Umbilical cord (tissue), 2 donors: ENCODE results near the gene CCDC9. TPM values are rescaled to one million over a fixed set of nuclear protein-coding genes. Genes with fewer than 3 reads are reported as not detected.
A peak's percentile ranks its signal among the peaks of the same experiment; 100 is the strongest.

Experiments
- DNase-seq: peaks from one replicate; pipeline ENCODE4 v3.0.0-alpha.2; 2015; ENCODE audit warnings: low spot score
- total RNA-seq: library from RNA; depleted of rRNA; stranded (reverse); fragments of >200 nt; gene quantifications from one replicate; pipeline ENCODE4 v1.2.3, GENCODE V29; 2014; ENCODE audit warnings: low replicate concordance; ENCODE audit not compliant: insufficient read depth

The CCDC9 gene
- 4.6 TPM for total RNA-seq

DNA sequence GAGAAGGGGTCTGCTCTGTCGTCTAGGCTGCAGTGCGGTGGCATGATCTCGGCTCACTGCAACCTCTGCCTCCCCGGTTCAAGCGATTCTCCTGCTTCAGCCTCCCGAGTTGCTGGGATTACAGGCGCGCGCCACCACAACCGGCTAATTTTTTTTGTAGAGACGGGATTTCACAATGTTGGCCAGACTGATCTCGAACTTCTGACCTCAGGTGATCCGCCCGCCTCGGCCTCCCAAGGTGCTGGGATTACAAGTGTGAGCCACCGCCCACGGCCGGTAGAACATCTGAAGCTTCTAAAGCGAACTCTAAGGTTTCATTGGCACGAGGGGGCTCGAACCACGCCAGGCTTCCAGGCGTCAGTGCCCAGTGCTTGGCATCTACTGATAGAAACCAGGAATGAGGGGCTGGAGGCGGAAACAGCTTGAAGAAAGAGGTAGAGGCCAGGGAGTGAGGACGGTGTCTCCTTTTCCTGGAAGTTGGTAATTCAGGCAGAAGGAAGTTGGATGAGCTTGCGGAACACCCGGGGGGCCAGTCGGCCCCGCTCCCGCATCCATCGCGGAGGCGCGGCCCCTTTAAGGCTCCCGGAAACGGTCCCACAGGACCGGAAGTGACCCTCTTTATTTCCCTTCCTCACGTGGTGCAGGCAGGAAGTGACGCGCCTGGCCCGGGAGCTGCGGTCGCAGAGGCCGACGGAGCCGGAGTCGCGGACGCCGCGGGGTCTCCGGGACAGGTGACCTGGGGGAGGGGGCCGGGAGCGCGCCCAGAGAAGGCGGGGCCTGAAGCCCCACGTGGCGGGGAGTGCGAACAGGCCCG, at the start of gene CCDC9:
TSS of gene CCDC9 (plus strand) at position 647 of the 814 bp plus-strand sequence. CDS start 1,876 bp downstream, outside the sequence.
- DNase-seq = peak; percentile 98

DNA sequence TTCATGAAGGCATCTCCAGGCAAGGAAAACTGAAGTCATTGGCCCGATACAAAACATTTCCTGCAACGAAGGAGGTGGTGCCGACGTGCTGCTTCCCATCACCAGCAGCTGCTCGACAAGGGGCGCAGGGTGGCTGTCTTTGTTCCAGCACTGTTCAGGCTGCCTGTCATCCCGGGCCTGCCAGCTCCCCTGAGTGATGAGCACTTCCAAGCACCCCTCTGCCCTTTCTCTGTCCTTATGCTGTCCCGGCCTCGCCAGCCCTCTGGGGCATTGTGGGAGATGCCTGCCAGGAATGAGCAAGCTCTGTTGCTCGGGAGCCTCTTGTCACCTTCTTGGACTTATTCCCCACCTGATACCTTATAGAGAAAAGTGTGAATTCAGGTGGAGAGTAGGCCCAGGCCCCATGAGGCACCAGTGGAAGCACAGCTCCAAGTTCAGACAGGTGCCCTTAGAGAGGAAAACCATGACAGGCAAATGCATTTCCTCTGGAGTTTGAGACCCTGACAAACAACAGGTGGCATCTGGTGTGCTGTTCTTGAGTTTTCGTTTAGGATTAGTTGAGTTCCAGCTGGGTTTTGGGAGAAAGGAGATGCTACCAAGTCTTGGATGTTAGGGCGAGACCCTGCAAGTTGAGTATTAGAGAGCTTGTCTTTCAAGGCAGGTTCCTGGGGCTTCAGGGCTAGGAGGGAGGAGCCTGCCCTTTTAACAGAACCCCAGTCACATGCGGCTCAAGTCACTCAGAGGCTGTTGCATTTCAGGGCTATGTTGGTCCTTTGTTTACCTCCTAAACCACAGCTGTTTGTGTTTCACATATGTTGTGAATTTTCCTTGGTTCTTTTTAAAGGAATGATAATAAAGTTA, 46.8 kb upstream of the CCDC9 start:
- no peak for DNase-seq

DNA sequence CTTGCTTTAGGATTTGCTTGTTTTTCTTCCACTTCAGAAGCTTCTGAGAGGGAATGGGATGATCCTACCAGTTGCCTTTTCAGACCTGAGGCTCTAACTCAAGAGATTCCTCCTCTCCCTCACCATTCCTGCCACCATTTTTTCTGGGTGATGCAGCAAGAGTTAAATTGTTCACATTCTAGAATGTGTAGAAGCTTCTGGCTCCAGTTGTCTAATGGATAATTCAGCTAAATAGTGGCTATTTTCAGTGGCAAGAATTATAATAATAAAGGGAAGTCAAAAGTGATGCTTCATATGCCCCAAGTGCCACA, 46.2 kb upstream of the CCDC9 start:
- DNase-seq = no peak

DNA sequence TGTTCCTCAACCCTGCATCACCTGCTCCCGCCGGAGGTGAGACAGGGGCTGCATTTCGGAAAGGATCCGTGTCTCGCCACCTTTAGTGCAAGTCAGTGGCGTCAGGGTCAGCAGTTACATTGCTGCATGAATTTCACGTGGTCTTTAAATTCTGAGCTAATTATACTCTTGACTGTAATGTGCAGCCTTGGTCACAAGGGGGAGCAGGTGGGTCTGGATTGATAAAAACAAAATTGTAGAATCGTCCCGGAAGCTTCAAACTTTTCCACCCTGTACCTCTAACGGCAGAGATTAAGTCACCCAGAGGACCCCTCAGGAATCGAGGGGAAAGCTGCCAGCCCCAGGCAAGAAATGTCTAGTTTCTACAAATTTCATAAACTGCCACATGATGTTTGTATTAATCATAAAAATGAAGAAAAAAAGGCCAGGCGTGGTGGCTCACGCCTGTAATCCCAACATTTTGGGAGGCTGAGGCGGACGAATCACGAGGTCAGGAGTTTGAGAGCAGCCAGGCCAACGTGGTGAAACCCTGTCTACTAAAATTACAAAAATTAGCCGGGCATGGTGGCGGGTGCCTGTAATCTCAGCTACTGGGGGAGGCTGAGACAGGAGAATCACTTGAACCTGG, 45.5 kb upstream of the CCDC9 start:
- DNase-seq = peak; percentile 85

DNA sequence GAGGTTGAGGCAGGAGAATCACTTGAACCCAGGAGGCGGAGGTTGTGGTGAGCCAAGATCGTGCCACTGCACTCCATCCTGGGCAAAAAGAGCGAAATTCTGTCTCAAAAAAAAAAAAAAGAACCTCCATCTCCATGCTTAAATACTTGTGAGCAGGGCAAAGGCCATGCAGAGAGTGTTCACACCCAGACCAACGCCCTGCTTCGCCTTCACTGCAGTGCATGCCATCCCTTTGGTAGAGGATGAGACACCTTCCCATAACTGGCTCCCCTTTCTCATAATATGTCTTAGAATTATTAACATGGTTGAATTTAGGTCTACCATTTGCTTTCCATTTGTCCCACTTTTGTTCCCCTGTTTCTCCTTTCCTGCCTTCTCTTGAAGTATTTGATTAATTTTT, 40.7 kb upstream of the CCDC9 start:
- DNase-seq = no peak

DNA sequence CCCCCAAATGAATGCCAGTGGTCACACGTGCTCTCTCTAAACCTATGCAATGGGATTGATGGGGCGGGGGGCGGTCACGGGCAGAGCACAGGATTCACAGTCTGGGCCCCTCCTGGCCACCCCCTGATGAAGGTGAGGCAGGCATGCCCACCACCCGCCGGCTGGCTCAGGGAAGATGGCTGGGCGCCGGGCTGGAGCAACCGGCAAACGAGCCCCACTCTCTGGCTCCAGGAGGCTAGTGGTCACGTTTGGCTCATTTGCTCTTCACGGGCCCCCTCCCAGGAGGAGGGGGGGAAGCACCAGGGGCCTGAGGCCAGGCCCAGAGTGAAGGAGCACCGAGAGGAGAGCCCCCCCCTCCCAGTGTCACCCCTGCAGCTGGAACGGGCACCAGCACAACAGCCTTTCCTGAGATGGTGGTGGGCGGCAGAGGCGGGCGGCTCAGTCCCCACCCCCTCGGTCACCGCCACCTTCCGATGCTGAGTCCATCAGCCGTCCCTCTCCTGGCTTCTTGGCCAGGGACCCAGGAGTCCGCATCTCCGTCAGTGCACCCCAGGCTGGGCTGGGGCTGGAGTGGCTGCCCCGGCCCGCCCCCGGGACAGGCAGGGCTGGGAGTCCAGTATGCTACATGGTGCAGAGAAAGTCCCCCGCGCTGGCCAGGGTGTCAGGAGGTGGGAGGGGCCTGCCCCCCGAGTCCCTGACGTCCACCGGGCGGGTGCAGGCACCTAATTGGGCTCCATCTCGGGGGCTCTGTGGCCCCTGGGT, 35.1 kb upstream of the CCDC9 start:
- no peak for DNase-seq

DNA sequence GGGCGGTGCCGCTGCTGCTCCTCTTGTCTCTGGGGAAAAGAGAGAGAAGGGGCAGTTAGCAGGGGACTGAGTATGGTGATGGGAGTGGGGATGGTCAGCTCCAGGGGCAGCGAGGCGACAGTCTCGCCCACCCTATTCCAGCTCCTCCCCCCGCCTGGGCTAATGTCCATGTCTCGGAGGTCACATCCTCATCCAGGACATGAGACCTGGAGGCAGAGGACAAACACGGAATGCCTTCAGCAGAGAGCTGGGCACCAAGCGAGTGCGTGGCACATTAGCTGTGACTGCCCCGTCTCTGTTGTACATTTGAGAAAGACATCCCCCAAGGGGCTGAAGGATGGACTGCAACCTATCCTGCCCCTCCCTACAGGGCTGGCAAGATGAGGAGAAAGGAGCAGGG, 34.4 kb upstream of the CCDC9 start:
- no peak for DNase-seq

DNA sequence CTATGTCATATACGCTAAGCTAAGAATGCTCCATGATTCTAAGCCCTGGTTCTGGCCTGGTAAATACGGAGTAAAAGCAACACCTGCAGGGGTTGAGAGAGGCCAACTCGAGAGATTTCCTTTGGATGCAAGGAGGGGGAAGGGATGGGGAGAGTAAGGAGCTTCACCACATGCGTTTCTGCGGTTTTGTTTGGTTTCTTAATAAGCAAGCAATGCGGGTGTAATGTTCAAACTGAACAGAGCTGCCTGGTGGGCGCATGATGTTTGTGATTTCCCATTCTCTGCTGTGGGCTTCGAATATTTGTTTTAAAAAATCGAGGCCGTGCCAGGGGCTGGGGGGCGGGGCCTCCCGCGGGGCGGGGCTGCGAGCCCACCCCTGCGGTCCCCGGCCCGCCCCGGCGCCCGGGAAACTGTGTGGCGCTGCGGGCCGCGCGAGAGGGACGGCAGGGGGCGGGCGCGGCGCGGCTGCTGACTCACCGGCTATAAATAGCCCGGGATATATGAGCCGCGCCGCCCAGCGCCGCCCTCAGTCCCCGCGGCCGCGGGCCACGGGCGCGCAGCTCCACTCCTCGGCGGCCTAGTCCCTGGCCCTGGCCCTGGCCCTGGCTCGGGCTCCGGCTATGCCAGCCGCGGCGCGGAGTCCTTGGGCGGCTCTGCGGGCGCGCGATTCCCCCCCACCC, 30.4 kb upstream of the CCDC9 start:
- DNase-seq = peak; percentile 89

DNA sequence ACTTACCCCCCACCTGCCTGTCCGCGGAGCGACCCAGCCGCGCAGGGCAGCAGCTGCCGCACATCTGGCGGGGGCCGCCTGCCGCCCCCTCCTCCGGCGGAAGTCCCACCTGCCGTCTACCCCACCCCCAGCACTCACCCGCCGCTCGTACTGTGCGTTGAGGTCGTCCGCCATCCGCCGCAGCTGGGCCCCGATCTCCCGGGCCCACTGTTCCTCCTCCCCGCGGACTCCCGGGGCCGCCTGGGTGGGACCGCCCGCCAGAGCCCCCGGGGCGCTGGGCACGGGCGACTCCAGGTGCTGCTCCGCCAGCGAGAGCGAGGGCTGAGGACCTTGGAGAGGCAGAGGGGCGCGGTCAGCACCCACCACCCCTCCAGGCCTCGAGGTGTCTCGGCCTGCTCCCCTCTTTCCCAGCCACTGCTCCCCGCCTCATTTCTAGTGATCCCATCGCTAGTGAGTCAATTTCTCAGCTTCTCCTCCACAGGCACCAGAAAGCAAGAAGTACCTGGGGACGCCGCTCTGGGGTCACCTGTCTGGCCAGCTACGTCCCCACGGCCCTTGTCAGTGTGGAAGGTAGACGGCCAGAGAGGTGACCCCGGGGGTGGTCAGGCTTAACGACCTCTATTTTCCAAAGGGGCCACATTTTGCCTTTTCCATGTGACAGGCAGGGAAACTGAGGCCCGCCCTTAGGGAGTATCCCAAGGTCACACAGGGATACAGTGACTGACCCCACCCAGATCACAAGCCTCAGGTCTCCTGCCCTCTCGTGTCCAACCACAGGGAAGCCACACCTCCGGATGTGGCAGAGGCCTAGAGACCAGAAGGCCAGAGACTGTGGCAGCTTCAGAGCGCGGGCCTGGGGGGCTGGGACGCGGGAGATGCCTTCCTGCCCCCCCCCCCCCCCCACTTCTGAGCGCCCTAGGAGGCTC, 29.6 kb upstream of the CCDC9 start:
- peak; percentile 72 for DNase-seq

DNA sequence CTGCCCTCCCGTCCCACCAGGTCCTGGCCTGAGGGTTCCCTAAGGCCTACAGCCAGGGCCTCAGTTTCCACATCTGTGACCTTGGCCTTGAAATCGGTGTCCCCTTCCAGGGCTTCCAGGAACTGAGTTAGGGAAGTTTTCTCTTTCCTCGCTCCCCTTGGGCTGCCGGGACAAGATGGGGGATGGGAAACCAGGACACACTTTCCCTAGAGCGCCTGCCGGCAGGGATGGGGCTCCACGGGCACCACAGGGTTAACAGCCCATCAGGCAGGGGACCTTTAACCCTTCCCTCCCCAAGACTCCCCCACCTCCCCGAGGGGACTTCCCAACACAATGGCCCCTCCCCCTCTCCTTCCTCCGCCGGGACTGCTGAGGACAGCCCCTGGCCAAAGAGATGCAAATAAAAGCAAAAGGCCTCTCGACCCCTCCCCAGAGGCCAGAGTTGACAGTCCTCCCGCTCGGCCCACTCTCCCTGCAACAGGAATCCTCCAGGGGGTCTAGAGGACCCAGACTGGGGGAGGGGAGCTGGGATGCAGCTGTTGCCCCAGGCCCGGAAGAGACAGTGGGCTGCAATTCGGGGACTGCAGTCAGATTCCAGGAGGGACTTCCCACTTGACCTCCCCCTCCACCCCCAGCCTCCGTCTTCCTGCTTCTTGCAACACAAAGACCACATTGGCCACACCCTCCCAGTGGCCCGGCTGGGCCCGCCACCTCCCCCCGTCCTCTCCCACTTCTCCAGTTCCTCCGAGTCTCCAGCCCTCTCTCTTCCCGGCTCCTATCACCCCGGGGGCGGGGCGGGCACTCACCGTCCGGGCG, 28.8 kb upstream of the CCDC9 start:
- peak; percentile 88 for DNase-seq

DNA sequence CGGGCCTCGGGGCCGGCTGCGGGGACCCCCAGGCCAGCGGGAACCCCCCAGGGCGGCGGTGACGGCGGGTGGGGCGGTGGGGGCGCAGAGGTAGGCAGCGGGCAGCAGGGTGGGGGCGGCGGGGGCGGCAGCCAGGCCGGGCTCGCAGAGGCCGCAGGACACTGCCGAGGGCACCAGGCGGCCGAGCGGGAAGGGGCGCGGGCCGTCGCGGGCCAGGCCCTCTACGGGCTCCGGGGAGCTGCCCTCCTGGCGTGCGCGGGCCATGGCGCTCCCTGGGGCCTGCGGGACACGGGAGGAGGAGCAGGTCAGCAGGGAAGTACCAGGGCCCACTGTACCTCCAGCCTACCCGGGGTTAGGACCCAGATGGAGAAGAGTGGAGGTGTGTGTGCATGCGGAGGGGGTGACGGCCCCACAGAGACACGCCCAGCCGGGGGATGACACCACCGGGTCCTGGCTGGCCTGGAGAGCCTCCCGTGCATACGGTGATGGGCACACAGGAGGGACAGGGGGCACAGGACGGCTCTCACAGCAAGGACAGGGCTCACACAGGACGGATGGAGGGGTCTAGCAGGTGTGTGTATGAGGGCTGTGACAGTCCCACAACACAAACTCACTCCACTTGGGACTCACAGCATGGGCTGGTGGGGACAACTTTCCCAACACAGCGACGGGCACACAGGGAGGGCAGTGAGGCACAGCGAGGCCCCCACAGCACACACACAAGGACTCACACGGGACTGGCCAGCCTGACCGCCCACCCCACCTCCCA, 28.0 kb upstream of the CCDC9 start:
- DNase-seq = peak; percentile 46

DNA sequence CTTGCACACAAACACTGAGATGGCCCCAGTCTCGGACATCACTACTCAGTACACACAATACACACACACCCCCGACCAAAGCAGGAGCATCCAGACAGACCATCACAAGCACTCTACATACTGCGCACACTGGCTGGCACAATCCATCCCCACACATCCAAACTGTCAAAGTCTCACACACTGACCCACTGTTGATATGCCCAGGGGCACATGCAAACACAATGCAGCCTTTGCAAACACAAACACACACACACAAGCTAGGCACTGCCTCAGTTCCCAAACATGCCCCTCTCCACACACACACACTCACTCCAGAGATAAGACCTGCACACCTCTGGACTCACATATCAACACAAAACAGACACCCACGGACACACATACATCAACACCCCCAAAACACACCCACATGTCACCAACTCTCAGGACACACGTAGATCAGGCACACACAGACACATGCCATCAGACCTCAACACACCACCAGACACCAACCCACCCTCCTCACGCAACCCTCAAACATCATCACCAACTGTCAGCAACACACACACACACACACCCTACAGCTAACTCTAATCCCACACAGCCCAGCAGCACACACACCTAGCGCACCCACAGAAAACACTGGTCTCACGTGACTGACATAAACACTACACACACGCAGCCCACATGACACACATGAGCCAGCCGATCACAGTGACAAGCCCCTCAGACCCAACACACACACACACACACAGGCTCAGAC, 27.2 kb upstream of the CCDC9 start:
- DNase-seq = no peak

DNA sequence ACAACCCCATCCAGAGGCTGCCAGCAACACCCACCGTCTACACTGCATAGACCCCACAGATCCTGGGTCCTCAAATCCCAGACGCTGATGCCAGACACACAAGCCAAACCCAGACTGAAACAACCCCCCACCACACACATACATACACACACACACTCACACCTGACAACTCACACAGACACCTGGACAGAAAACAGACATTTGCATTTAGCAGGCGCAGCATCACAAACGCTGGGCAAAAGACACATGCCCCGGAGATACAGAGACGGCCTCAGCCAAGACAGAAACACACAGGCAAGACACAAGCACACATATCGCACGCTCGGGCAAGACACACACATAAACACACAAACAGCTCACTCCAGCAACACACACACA, 26.7 kb upstream of the CCDC9 start:
- DNase-seq = peak; percentile 50

DNA sequence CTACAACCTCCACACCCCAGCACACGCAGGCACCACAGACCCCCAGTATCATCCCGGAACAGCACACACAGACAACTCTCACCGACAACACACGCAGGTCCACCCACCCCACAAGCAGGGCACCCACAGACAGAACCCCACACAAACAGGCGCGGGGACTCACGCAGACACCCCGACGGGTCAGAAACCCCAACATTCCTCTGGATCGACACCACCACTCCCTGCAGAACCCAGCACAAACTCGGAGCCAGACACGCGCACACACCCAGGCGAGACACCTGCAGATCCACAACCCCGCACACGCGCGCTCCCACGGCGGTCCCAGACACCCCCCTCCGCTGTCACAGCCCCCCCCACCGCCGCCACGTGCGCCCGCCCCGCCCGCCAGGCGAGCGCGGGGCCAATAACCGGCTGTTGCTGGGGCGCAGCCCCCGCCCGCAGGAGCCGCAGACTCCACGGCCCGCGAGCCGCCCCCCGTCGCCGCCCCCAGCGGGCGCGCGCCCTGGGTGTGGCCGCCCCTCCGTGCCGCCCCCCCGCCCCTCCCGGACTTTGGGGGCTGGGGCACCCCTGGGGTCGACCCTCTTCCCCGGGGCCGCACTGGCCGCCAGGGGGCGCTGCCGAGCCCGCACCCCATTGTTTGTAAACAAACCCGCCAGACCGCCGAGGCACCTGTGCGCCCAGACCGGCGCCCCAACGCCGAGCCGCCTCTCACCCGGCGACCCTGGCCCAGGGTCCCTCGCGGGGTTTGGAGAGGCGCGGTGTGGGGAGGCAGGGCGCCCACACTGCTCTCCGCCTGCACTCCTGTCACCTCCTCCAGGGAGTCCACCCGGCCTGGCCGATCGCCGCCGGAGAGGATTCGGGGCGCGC, 26.0 kb upstream of the CCDC9 start:
- peak; percentile 39 for DNase-seq

DNA sequence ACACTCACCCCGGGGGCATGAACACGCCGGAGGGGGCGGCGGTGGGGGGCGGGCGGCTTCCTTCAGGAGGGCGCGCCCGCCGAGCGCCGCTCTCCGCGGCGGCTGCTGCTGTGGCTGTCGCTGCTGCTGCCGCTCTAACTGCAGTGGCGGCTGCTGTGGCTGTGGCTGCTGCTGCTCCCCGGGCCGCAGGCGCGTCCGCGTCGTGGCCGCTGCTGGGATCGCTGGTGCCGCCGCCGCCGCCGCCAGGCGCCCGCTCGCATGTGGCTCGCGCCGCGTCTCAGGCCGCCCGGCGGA, 25.5 kb upstream of the CCDC9 start, which contains the start of gene BBC3:
TSS of gene BBC3 (minus strand) at position 279 of the 294 bp plus-strand sequence. CDS start 2,768 bp downstream, outside the sequence.
- no peak for DNase-seq

DNA sequence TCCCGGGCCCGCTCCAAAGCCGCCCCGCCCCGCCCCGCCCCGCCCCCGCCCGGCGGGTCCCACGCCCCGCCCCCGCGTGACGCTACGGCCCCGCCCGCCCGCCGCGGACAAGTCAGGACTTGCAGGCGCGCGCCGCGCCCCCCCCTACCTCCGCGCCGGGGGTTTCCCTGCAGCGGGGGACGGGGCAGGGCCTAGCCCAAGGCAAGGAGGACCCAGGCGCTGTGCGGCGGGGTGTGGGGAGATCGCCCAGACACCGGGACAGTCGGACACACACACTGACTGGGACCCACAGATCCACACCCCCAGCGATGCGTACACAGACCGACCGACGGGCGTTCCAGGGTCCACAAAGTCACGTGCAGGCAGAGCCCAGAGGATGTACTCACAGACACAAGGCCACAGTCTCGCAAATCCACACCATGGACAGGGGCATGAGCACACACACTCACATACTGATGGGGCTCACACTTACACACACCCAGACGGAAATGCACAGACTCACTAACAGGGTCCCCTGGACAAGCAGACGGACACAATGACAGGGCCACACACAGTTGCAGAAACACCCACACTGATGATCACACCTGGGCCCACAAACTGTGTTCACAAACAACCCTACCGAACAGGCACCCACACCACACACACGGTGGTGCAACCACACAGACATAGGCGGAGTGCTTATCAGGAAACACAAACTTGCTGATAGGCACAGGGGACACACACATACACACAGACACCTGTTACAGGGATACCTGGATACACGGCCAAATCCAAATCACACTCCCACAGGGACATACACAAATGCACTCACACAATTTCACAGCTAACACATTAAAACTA, 24.9 kb upstream of the CCDC9 start:
- DNase-seq = peak; percentile 84
